ENCODE results near the gene THSD4.

GRCh38 chr15:71635735-71636134 lies 520.5 kb downstream of the THSD4 start:
- TF ChIP-seq CTCF (conservative IDR thresholded peaks at IDR 0.05), result no peak
- no peak for TF ChIP-seq EZH2 (IDR thresholded peaks at IDR 0.05; ENCODE audit: low read depth)
